Neural progenitor cell (in vitro differentiated cells): ENCODE data around the gene FGF22. TPM values are rescaled to one million over a fixed set of nuclear protein-coding genes. Genes with fewer than 3 reads are reported as not detected.
A peak's percentile ranks its signal among the peaks of the same experiment; 100 is the strongest.
"Not testable (repeated sequence)": the region's sequence is repeated elsewhere in the genome, so short reads cannot be mapped to it uniquely, and the experiment has no call there.

Experiments used
- DNase-seq: peaks from one replicate; pipeline ENCODE4 v3.0.0-alpha.2; 2016; ENCODE audit warnings: low spot score
- H2AFZ ChIP-seq: fragments of 200-600 bp; sonication (generic); replicated peaks from 2 replicates; pipeline ENCODE4 v1.6.1; 2016; ENCODE audit warnings: antibody characterized with exemption
- H3F3A ChIP-seq: fragments of 200-600 bp; sonication (generic); 2 replicates; pipeline ENCODE4 v1.6.1; 2016; ENCODE audit warnings: antibody characterized with exemption, low read depth
- H3K27ac ChIP-seq: fragments of 200-600 bp; sonication (generic); 2 replicates; pipeline ENCODE4 v1.5.1; 2016; ENCODE audit warnings: mild to moderate bottlenecking
- H3K27me3 ChIP-seq: fragments of 200-600 bp; sonication (generic); 2 replicates; pipeline ENCODE4 v1.6.1; 2016; ENCODE audit warnings: mild to moderate bottlenecking, moderate library complexity
- H3K36me3 ChIP-seq: fragments of 200-600 bp; sonication (generic); 2 replicates; pipeline ENCODE4 v1.5.1; 2016
- H3K4me1 ChIP-seq: fragments of 200-600 bp; sonication (generic); 2 replicates; pipeline ENCODE4 v1.6.1; 2016; ENCODE audit warnings: mixed run types
- H3K4me2 ChIP-seq: fragments of 200-600 bp; sonication (generic); 2 replicates; pipeline ENCODE4 v1.6.1; 2016
- H3K4me3 ChIP-seq: fragments of 200-600 bp; sonication (generic); 2 replicates; pipeline ENCODE4 v1.5.1; 2016
- H3K79me2 ChIP-seq: fragments of 200-600 bp; sonication (generic); 2 replicates; pipeline ENCODE4 v1.6.1; 2016; ENCODE audit warnings: low read depth
- H3K9ac ChIP-seq: fragments of 200-600 bp; sonication (generic); 2 replicates; pipeline ENCODE4 v1.6.1; 2016
- H3K9me3 ChIP-seq: fragments of 200-600 bp; sonication (generic); 2 replicates; pipeline ENCODE4 v1.5.1; 2016; ENCODE audit warnings: low read depth
- H4K20me1 ChIP-seq: fragments of 200-600 bp; sonication (generic); 2 replicates; pipeline ENCODE4 v1.6.1; 2016; ENCODE audit warnings: low read depth
- H3K27ac Mint-ChIP-seq: 3 replicates; pipeline ENCODE4 v1.8.0; 2021; ENCODE audit warnings: mixed read lengths
- H3K27me3 Mint-ChIP-seq: 2 replicates; pipeline ENCODE4 v1.8.0; 2022; ENCODE audit warnings: low read depth, mild to moderate bottlenecking, inconsistent platforms, moderate library complexity, mixed read lengths; ENCODE audit not compliant: insufficient read depth
- H3K36me3 Mint-ChIP-seq: 3 replicates; pipeline ENCODE4 v1.8.0; 2021; ENCODE audit warnings: mixed read lengths
- H3K4me1 Mint-ChIP-seq: 3 replicates; pipeline ENCODE4 v1.8.0; 2021; ENCODE audit warnings: mixed read lengths
- H3K4me3 Mint-ChIP-seq: 3 replicates; pipeline ENCODE4 v1.8.0; 2021; ENCODE audit warnings: mild to moderate bottlenecking, moderate library complexity, mixed read lengths
- H3K9me3 Mint-ChIP-seq: 3 replicates; pipeline ENCODE4 v1.8.0; 2020; ENCODE audit warnings: mixed read lengths
- EZH2 ChIP-seq: fragments of 200-600 bp; sonication (generic); IDR thresholded peaks from 2 replicates; pipeline ENCODE4 v1.6.1; 2017; ENCODE audit warnings: antibody characterized with exemption, mild to moderate bottlenecking, moderate library complexity
- EZH2phosphoT487 ChIP-seq: fragments of 200-600 bp; sonication (generic); IDR thresholded peaks from 2 replicates; pipeline ENCODE4 v1.6.1; 2017; ENCODE audit warnings: antibody characterized with exemption
- total RNA-seq: library from RNA; depleted of rRNA; stranded (reverse); fragments of >200 nt; gene quantifications from 2 replicates; pipeline ENCODE4 v1.2.3, GENCODE V29; 2015; ENCODE audit warnings: low replicate concordance
- TF ChIP-seq, protein P1 (sequence below): fragments of 200-600 bp; sonication (generic); IDR thresholded peaks from 2 replicates; pipeline ENCODE4 v1.5.1; 2017; ENCODE audit warnings: antibody characterized with exemption, mild to moderate bottlenecking

Gene FGF22
- total RNA-seq, 1 donor from 2014 or later = not detected

DNA sequence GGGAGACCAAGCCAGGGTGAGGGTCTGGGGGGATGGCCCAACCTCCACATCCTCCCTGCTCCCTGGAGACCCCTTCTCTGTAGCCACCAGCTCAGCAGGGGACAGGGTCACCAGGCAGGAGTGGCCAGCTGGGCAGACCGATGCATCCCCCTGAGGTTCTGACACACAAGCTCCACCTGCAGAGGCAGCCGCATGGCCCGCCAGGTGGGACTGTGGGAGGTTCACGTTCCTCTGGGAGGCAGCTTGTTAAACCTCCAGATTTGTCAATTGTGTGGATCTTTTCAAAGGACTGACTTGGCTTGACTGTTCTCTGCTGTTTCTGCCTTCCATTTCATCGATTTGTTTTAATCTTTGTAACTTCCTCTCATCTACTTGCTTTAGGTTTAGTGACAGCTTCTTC lies 14.4 kb upstream of the FGF22 start:
- Histone ChIP-seq H3K4me3 (no peak overlapping the region), H3K4me2 (no peak overlapping the region), H3K9me3 (no peaks in the 10 kb centered on the region), H3K79me2 (no peaks in the 10 kb centered on the region), H3K27me3 (no peaks in the 10 kb centered on the region), H4K20me1 (peaks cover 26% of the 10 kb centered on the region), H3K4me1 (no peaks in the 10 kb centered on the region), H3K36me3 (no peaks in the 10 kb centered on the region), H2AFZ (no peak overlapping the region), H3K9ac (no peak overlapping the region), H3F3A (no peaks in the 10 kb centered on the region), H3K27ac (no peak overlapping the region)
- peaks cover 23% of the 10 kb centered on the region for H3K36me3 Mint-ChIP-seq
- H3K9me3 Mint-ChIP-seq = no peaks in the 10 kb centered on the region
- no peak overlapping the region for H3K4me3 Mint-ChIP-seq
- TF ChIP-seq EZH2 (no peak), EZH2phosphoT487 (no peak)
- TF ChIP-seq, protein P1, sequence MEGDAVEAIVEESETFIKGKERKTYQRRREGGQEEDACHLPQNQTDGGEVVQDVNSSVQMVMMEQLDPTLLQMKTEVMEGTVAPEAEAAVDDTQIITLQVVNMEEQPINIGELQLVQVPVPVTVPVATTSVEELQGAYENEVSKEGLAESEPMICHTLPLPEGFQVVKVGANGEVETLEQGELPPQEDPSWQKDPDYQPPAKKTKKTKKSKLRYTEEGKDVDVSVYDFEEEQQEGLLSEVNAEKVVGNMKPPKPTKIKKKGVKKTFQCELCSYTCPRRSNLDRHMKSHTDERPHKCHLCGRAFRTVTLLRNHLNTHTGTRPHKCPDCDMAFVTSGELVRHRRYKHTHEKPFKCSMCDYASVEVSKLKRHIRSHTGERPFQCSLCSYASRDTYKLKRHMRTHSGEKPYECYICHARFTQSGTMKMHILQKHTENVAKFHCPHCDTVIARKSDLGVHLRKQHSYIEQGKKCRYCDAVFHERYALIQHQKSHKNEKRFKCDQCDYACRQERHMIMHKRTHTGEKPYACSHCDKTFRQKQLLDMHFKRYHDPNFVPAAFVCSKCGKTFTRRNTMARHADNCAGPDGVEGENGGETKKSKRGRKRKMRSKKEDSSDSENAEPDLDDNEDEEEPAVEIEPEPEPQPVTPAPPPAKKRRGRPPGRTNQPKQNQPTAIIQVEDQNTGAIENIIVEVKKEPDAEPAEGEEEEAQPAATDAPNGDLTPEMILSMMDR = no peak
- H3K27me3 Mint-ChIP-seq = peaks cover 6% of the 10 kb centered on the region
- peaks cover 17% of the 10 kb centered on the region for H3K4me1 Mint-ChIP-seq
- peak overlapping the region; percentile 18 for H3K27ac Mint-ChIP-seq
- no peak for DNase-seq

DNA sequence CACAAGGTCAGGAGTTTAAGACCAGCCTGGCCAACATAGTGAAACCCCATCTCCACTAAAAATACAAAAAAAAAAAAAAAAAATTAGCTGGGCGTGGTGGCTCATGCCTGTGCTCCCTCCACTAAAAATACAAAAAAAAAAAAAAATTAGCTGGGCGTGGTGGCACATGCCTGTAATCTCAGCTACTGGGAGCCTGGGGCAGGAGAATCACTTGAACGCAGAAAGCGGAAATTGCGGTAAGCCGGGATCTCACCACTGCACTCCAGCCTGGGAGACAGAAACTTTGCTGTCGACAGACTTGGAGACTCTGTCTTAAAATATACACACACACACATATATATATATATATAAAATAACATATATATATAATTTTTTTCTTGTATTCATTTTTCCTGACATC lies 13.1 kb upstream of the FGF22 start:
- H3K4me3 ChIP-seq, H3K27me3 ChIP-seq, H3K27ac ChIP-seq, H3K27me3 Mint-ChIP-seq, H3K9ac ChIP-seq, H3F3A ChIP-seq, H3K4me2 ChIP-seq, H3K4me3 Mint-ChIP-seq, H3K9me3 Mint-ChIP-seq, H2AFZ ChIP-seq, H3K36me3 ChIP-seq, H3K9me3 ChIP-seq, H3K27ac Mint-ChIP-seq, DNase-seq, H3K4me1 ChIP-seq: not testable (repeated sequence)
- peaks cover 12% of the 10 kb centered on the region for H3K79me2 ChIP-seq
- H3K36me3 Mint-ChIP-seq = peaks cover 23% of the 10 kb centered on the region
- H4K20me1 ChIP-seq = peaks cover 38% of the 10 kb centered on the region
- H3K4me1 Mint-ChIP-seq = peaks cover 20% of the 10 kb centered on the region

DNA sequence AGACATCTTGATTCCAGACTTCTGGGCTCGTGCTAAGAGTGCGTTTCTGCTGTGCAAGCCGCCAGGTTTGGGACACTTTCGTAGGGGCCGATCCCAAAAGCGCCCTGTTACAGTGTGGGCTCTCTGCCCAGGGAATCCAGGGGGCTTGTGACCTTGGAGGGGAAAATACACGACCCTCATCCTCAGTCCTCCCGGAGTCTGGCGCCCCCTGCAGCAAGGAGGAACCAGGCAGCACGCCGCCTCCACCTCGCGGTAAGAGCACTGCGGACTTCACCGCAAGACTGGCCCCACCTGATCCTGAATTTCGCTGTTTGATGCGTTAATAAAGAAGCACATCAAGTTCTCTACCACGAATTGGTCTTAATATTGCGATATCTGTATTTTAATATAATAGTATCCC lies 11.5 kb upstream of the FGF22 start:
- Histone ChIP-seq H3K27ac (no peak overlapping the region), H2AFZ (no peak overlapping the region), H4K20me1 (peaks cover 50% of the 10 kb centered on the region), H3K36me3 (no peaks in the 10 kb centered on the region), H3K27me3 (no peaks in the 10 kb centered on the region), H3K4me2 (no peak overlapping the region), H3K9ac (no peak overlapping the region), H3K9me3 (no peaks in the 10 kb centered on the region), H3F3A (peaks cover 7% of the 10 kb centered on the region), H3K4me1 (no peaks in the 10 kb centered on the region), H3K79me2 (peaks cover 21% of the 10 kb centered on the region), H3K4me3 (no peak overlapping the region)
- Mint-ChIP-seq H3K36me3 (peaks cover 23% of the 10 kb centered on the region), H3K4me1 (peaks cover 23% of the 10 kb centered on the region), H3K27ac (no peak overlapping the region), H3K4me3 (no peak overlapping the region), H3K27me3 (peaks cover 9% of the 10 kb centered on the region), H3K9me3 (no peaks in the 10 kb centered on the region)
- DNase-seq = peak; percentile 41
- TF ChIP-seq EZH2phosphoT487 = no peak
- TF ChIP-seq, protein P1 = peak; percentile 59
- no peak for TF ChIP-seq EZH2

DNA sequence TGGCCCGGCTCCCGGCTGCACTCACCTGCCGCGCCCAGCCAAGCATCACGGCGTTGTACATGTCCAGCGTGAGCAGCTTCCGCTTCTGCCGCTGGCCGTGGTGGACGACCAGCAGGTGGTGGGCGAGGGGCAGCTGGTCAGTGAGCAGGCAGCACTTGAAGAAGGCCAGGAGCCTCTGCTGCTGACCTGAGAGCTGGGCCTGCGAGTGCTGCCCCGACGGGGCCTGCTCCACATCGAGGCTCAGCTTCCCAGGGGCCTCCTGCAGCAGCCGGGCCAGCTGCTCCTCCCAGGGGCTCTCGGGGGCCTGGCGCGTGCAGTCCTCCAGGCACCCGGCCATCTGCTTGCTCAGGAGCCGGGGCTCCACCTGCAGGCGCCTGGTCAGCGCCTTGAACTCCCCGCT lies 10.2 kb upstream of the FGF22 start:
- H3K9me3 Mint-ChIP-seq, H3K27ac Mint-ChIP-seq, H3K4me2 ChIP-seq, H3K27me3 ChIP-seq, H3K9me3 ChIP-seq, DNase-seq, H3K9ac ChIP-seq, H3K4me3 Mint-ChIP-seq, H3K4me1 ChIP-seq, H3K27ac ChIP-seq, H3F3A ChIP-seq, H3K4me3 ChIP-seq, H2AFZ ChIP-seq, H3K27me3 Mint-ChIP-seq, H3K36me3 ChIP-seq: not testable (repeated sequence)
- H4K20me1 ChIP-seq = peaks cover 50% of the 10 kb centered on the region
- peaks cover 21% of the 10 kb centered on the region for H3K4me1 Mint-ChIP-seq
- H3K36me3 Mint-ChIP-seq = peaks cover 16% of the 10 kb centered on the region
- peaks cover 28% of the 10 kb centered on the region for H3K79me2 ChIP-seq
